HepG2 (cell line): ENCODE results near the gene MKRN2OS. TPM values are rescaled to one million over a fixed set of nuclear protein-coding genes. Genes with fewer than 3 reads are reported as not detected.

Source experiments
- ATAC-seq: fragments of 200-7000 bp; cut with Tn5 transposase; 3 replicates; pipeline ENCODE4 v1.9.1; 2020; ENCODE audit warnings: mild to moderate bottlenecking, moderate library complexity
- BruUV-seq: library from RNA; stranded (reverse); fragments of 400-500 nt; replicated peaks from 2 replicates; lab custom pipeline; 2021; lab: Mats Ljungman, UMichigan
- CTCF ChIA-PET: fragments of 300-600 bp; formaldehyde crosslinking; extraction: SDS; loops from one replicate; lab custom pipeline; 2021; ENCODE audit warnings: low total read pairs, inconsistent platforms, low intra/inter-chr PET ratio; lab: Yijun Ruan, JAX
- POLR2A ChIA-PET: fragments of 350-600 bp; sonication (Branson Sonifier 250); formaldehyde crosslinking; loops from one replicate; lab custom pipeline; 2020; ENCODE audit warnings: antibody characterized with exemption, inconsistent platforms; lab: Yijun Ruan, JAX
- DNase-seq: peaks from one replicate; pipeline ENCODE4 v3.0.0-alpha.2; 2015; ENCODE audit warnings: low spot score
- FAIRE-seq: peaks from 3 replicates; lab custom pipeline; 2011; peaks lifted over from hg19 to GRCh38; lab: Jason Lieb, UNC
- H2AFZ ChIP-seq: one replicate; pipeline ENCODE4 v1.6.1; 2011; ENCODE audit warnings: low read length, inconsistent platforms
- H3K27ac ChIP-seq: fragments of 300-600 bp; 3 replicates; pipeline ENCODE4 v1.8.0; 2011; ENCODE audit warnings: mixed run types, mild to moderate bottlenecking, mixed read lengths, low read length, inconsistent platforms; ENCODE audit not compliant: insufficient read depth; ENCODE audit errors: extremely low read length
- H3K27me3 ChIP-seq, 2 experiments: fragments of 200-600 bp in 1 of 2; 2 replicates in 1 of 2; 3 replicates in 1 of 2; pipeline versions ENCODE4 v1.6.0 to v1.8.0; 2011; ENCODE audit warnings: low read length in 2 of 2, mild to moderate bottlenecking in 2 of 2, moderate library complexity in 2 of 2, inconsistent platforms in 1 of 2; ENCODE audit not compliant: insufficient read depth in 2 of 2, control insufficient read depth in 1 of 2
- H3K36me3 ChIP-seq, 2 experiments: fragments of 200-600 bp in 1 of 2; replicated peaks in 1 of 2; 2 replicates in 1 of 2; 3 replicates in 1 of 2; pipeline versions ENCODE4 v1.5.1 to v1.8.0; 2011; ENCODE audit warnings: low read length in 2 of 2, inconsistent platforms in 1 of 2; ENCODE audit not compliant: insufficient read depth in 2 of 2, control insufficient read depth in 1 of 2
- H3K4me1 ChIP-seq: 2 replicates; pipeline ENCODE4 v1.5.1; 2012; ENCODE audit warnings: low read length, inconsistent platforms; ENCODE audit not compliant: insufficient read depth
- H3K4me2 ChIP-seq: 2 replicates; pipeline ENCODE4 v1.6.0; 2011; ENCODE audit warnings: low read depth, low read length, inconsistent platforms
- H3K4me3 ChIP-seq, 3 experiments: fragments of 200-600 bp in 1 of 3; sonication (generic), shearing (Covaris generic) in 1 of 3; replicated peaks in 1 of 3; 2 replicates each; pipeline ENCODE4 v1.5.1; 2011 to 2016; ENCODE audit warnings: low read length in 3 of 3, inconsistent platforms in 2 of 3, low read depth in 2 of 3, mild to moderate bottlenecking in 2 of 3, control low read depth in 1 of 3, mixed read lengths in 1 of 3; ENCODE audit not compliant: insufficient read depth in 1 of 3
- H3K79me2 ChIP-seq: one replicate; pipeline ENCODE4 v1.6.1; 2011; ENCODE audit warnings: low read length, inconsistent platforms; ENCODE audit not compliant: insufficient read depth
- H3K9ac ChIP-seq: 2 replicates; pipeline ENCODE4 v1.6.0; 2011; ENCODE audit warnings: mild to moderate bottlenecking, low read depth, low read length, inconsistent platforms; ENCODE audit not compliant: insufficient read depth
- H3K9me3 ChIP-seq: 2 replicates; pipeline ENCODE4 v1.5.1; 2012; ENCODE audit warnings: mild to moderate bottlenecking, low read length
- H4K20me1 ChIP-seq: 2 replicates; pipeline ENCODE4 v1.6.0; 2011; ENCODE audit warnings: inconsistent platforms, mild to moderate bottlenecking, low read length, moderate library complexity; ENCODE audit not compliant: insufficient read depth
- HDAC2 ChIP-seq: sonication (generic); formaldehyde crosslinking; IDR thresholded peaks from 2 replicates; pipeline ENCODE4 v1.4.0; 2020; ENCODE audit warnings: missing genetic modification reagents
- SMC3 ChIP-seq: IDR thresholded peaks from 2 replicates; pipeline ENCODE4 v1.6.1; 2011; ENCODE audit warnings: low read length, improper control_type of control experiment
- TCF7 ChIP-seq: sonication (generic); IDR thresholded peaks from 2 replicates; pipeline ENCODE4 v1.6.1; 2016; ENCODE audit warnings: antibody characterized with exemption, low read depth
- ZNF350 ChIP-seq: sonication (generic); formaldehyde crosslinking; IDR thresholded peaks from 2 replicates; pipeline ENCODE4 v1.4.0; 2020; ENCODE audit warnings: mild to moderate bottlenecking, low read depth, missing genetic modification reagents, borderline replicate concordance
- WGBS: methylation state at CpG from one replicate; pipeline ENCODE4 v1.1.6; 2017; ENCODE audit warnings: low lambda C conversion rate; 5-methylcytosine and 5-hydroxymethylcytosine counted together
- in situ Hi-C: cut with HindIII; loops from 2 replicates; pipeline ENCODE4 v1.10.0; 2017; ENCODE audit warnings: low pct_unique_long_range_greater_than_20kb; ENCODE audit not compliant: extremely low pct_ligation_motif_present
- intact Hi-C: fragments of 100-400 bp; cut with micrococcal nuclease; formaldehyde crosslinking; loops from one replicate; pipeline ENCODE4 v1.10.0; 2022; ENCODE audit not compliant: unreplicated experiment
- polyA plus RNA-seq, 8 experiments: library from polyadenylated mRNA; depleted of rRNA in 3 of 8; stranded (reverse) in 7 of 8; unstranded in 1 of 8; fragments of >200 nt; fragmentation: Illumina TruSeq in 4 of 8; extraction: Trizol in 4 of 8; gene quantifications; 2 replicates each; pipeline versions ENCODE4 v1.2.1 to v1.2.3, GENCODE V29; 2011 to 2016; ENCODE audit warnings: low read depth in 4 of 8, missing spikeins in 1 of 8, mixed read lengths in 1 of 8; ENCODE audit not compliant: insufficient read depth in 1 of 8
- total RNA-seq, 5 experiments: library from RNA; depleted of rRNA; stranded (reverse); fragments of >200 nt; fragmentation: Illumina TruSeq; extraction: Trizol; gene quantifications; 2 replicates each; pipeline ENCODE4 v1.2.3, GENCODE V29; 2016; ENCODE audit warnings: low read depth in 1 of 5
- TF ChIP-seq, protein P1 (sequence below): sonication (generic); formaldehyde crosslinking; IDR thresholded peaks from 2 replicates; pipeline ENCODE4 v1.9.0; 2021; ENCODE audit warnings: missing genetic modification reagents, borderline replicate concordance
- TF ChIP-seq, protein P2 (sequence below): sonication (generic); formaldehyde crosslinking; conservative IDR thresholded peaks from 2 replicates; pipeline ENCODE4 v1.4.0; 2020; ENCODE audit warnings: missing genetic modification reagents

Gene MKRN2OS
- total and polyA plus RNA-seq, 2 of the 13 experiments (the other 11 are each of a cell fraction or from before 2014, with no cell fraction given) = not detected

DNA sequence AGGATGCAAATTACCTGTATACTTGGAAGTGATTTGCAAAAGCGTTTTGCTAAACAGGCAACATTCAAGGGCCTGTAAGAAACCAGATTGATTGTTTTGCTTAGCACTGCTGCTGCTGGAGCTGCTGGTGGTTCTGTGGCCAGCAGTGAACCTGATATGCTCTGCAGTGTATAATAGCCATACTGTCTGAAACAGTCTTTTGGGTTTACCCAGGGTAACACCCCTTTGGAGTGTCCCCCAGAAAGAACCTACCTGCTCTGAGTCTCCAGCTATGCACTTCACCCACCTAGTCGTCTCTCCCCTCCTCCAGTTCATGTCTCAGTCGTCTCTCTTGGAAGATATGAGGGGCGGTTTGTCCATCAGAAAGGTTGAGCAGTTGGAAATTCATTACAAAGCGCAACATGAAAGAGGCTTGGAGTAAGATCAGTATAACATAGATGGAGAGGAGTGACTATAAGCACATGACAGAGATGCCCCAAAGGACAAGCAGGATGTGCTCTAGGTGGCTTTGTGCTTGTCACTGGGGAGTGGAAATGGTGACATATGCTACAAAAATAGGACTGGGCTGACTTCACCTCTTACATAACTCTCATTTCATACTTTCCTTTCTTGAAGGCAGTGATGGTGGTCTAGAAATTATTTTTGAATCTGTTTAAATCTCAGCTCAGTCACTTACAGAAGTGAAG is 15.3 kb upstream of the MKRN2OS start:
- Histone ChIP-seq H3K27ac (no peak overlapping the region), H4K20me1 (peaks cover 58% of the 10 kb centered on the region)
- no peak for ATAC-seq
- TF ChIP-seq, protein P1, sequence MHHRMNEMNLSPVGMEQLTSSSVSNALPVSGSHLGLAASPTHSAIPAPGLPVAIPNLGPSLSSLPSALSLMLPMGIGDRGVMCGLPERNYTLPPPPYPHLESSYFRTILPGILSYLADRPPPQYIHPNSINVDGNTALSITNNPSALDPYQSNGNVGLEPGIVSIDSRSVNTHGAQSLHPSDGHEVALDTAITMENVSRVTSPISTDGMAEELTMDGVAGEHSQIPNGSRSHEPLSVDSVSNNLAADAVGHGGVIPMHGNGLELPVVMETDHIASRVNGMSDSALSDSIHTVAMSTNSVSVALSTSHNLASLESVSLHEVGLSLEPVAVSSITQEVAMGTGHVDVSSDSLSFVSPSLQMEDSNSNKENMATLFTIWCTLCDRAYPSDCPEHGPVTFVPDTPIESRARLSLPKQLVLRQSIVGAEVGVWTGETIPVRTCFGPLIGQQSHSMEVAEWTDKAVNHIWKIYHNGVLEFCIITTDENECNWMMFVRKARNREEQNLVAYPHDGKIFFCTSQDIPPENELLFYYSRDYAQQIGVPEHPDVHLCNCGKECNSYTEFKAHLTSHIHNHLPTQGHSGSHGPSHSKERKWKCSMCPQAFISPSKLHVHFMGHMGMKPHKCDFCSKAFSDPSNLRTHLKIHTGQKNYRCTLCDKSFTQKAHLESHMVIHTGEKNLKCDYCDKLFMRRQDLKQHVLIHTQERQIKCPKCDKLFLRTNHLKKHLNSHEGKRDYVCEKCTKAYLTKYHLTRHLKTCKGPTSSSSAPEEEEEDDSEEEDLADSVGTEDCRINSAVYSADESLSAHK (CRISPR knock-in tag) = no peak
- TF ChIP-seq, protein P2, sequence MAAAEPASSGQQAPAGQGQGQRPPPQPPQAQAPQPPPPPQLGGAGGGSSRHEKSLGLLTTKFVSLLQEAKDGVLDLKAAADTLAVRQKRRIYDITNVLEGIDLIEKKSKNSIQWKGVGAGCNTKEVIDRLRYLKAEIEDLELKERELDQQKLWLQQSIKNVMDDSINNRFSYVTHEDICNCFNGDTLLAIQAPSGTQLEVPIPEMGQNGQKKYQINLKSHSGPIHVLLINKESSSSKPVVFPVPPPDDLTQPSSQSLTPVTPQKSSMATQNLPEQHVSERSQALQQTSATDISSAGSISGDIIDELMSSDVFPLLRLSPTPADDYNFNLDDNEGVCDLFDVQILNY (CRISPR knock-in tag) = no peak
- TF ChIP-seq SMC3 (no peak), HDAC2 (CRISPR knock-in tag) (no peak), TCF7 (no peak), ZNF350 (CRISPR knock-in tag) (no peak)
- TF ChIP-seq, all 625 proteins: peak for 0
- H3K79me2 ChIP-seq = peaks cover 84% of the 10 kb centered on the region
- FAIRE-seq (no peak), DNase-seq (no peak)
- intact Hi-C loops (no loop called here), in situ Hi-C loops (no loop called here)
- no peaks in the 10 kb centered on the region for H3K36me3 ChIP-seq
- no peaks in the 10 kb centered on the region; a peak in 1 of 5 replicates for H3K27me3 ChIP-seq
- no peak overlapping the region for H3K4me2 ChIP-seq
- no peak overlapping the region for H2AFZ ChIP-seq
- ChIA-PET POLR2A (no interaction called here), CTCF (no interaction called here)
- no peaks in the 10 kb centered on the region for H3K9me3 ChIP-seq
- no peak overlapping the region for H3K4me3 ChIP-seq
- H3K9ac ChIP-seq = no peak overlapping the region
- no TSS peak for BruUV-seq
- WGBS = 97% methylated on average over 5 of the region's 5 CpGs
- peaks cover 56% of the 10 kb centered on the region for H3K4me1 ChIP-seq
